GM13977 (cell line): Measurements from ENCODE around the gene SGK1.
"Not testable (repeated sequence)": the region's sequence is repeated elsewhere in the genome, so short reads cannot be mapped to it uniquely, and the experiment has no call there.

ENCODE experiments used
- DNase-seq: peaks from one replicate; pipeline ENCODE4 v3.0.0; 2012; ENCODE audit warnings: low spot score
- in situ Hi-C: fragments of 300-500 bp; cut with MboI; formaldehyde crosslinking; loops from one replicate; pipeline ENCODE4 v1.12.0; 2022; ENCODE audit warnings: low sequenced_read_pairs, low pct_unique_long_range_greater_than_20kb, mixed read lengths, inconsistent platforms; ENCODE audit not compliant: unreplicated experiment
- TF ChIP-seq, protein P1 (sequence below): IDR thresholded peaks from 2 replicates; pipeline ENCODE4 v1.5.1; 2012; ENCODE audit warnings: mild to moderate bottlenecking, control low read depth; ENCODE audit not compliant: insufficient read depth; ENCODE audit errors: extremely low read depth, missing control alignments

SGK1 gene

DNA sequence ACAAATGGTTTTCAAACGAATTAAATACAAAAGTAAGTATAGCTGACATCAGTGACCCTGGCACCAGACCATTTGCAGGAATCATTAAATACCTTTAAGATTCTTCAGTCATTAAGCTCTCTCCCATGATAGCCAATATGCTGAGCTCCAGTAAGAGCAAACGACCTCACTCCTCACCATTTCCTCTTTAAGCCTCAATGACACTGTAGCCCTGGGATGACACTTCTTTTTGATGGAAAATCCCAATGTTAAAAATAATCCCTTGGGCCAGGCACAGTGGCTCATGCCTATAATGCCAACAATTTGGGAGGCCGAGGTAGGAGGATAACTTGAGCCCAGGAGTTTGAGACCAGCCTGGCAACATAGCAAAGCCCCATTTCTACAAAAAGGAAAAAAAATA, 3.3 kb upstream of the SGK1 start:
- DNase-seq: no peak
- in situ Hi-C loops: no loop called here
- TF ChIP-seq, protein P1, sequence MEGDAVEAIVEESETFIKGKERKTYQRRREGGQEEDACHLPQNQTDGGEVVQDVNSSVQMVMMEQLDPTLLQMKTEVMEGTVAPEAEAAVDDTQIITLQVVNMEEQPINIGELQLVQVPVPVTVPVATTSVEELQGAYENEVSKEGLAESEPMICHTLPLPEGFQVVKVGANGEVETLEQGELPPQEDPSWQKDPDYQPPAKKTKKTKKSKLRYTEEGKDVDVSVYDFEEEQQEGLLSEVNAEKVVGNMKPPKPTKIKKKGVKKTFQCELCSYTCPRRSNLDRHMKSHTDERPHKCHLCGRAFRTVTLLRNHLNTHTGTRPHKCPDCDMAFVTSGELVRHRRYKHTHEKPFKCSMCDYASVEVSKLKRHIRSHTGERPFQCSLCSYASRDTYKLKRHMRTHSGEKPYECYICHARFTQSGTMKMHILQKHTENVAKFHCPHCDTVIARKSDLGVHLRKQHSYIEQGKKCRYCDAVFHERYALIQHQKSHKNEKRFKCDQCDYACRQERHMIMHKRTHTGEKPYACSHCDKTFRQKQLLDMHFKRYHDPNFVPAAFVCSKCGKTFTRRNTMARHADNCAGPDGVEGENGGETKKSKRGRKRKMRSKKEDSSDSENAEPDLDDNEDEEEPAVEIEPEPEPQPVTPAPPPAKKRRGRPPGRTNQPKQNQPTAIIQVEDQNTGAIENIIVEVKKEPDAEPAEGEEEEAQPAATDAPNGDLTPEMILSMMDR: no peak

DNA sequence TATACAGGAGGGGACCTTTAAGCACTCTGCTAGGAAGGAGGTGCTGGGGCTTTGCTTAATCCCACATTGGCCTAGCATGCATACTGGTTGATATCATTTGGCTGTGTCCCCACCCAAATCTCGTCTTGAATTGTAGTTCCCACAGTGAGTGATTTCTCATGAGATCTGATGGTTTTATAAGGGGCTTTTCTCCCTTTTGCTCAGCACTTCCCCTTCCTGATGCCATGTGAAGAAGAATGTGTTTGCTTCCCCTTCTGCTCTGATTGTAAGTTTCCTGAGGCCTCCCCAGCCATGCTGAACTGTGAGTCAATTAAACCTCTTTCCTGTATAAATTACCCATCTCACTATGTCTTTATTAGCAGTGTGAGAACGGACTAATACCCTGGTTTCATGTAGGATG, 1.8 kb upstream of the SGK1 start:
- in situ Hi-C loops, DNase-seq: not testable (repeated sequence)

DNA sequence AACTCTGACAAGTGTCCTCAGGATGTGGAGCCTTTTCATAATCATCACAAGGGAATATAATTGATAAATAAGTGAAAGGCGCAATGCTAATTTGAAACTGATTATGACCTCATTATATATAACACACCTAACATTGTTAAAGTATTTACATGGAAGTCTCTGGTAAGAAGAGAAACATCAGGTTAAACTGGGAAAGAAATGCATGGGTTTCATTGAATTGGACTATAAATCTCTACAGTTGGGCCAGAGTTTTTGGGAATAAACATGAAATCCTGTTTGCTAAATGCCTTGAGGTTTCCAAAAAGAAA, 1.0 kb upstream of the SGK1 start:
- DNase-seq: no peak
- TF ChIP-seq, protein P1: no peak
- in situ Hi-C loops: no loop called here

DNA sequence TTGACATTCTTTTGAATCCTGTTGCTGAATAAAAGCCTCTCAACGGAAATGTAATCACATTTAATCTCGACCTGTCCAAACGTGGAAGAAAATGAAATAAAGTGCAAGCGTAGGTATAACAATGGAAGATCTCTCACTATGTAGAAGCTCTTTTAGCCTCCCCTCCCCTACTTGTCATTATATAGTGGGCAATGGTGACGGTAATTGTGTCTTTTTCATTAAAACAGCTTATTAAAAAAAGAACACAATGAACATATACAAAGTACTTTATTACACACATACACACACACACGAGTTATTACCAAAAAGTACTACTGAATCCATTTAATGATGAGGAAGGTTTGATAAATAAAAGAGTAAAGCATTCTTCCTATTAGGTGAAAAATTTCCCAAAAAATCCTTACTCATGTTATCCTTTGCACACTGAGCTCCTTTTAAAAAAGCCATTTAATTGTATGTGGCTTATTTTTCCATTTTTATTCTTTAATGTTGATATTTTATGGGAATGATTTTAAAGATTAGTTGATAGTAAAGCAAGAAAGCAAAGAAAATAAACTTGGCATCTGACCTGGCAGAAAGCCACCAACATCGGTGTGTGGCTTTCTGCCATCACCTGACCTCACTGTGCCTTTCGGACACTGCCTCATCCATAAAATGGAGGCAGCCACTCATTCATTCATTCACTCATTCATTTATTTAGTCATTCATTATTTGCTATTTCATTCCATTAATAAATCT, 493 bp upstream of the SGK1 start:
- in situ Hi-C loops: no loop called here
- DNase-seq: no peak
- TF ChIP-seq, protein P1: no peak

DNA sequence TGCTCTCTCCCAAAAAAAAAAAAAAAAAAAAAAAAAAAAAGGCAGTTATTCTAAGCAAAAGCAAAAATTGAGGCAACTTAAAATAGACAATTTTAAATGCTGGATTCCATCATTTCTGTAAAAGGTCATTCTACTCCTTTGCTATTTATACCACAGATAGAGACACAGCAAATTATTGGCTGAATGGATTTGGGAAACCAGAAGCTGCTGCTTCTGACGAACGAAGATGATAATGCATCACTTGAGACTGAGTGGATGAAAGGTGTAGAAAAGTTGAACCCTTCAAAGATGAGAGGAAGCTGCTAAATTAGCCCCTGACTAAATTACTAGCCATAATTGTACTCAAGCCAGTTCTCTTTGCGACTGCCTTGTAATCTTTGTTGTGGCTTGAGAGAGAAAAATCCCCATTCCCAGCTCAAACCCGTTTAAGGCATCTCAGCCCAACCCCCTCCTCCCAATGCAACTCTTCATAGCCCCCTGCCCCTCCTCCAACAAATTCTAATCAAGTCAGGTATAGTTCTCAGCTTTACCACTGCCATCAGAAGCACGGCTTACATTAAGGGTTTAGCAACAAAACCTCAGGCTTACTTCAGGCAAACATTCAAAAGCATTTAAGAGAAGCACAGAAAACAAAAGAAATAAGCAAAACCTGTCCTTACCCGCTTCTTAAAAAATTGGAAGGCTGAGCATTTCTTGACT, 1.0 kb downstream of the SGK1 start:
- no peak for DNase-seq
- TF ChIP-seq, protein P1: no peak
- in situ Hi-C loops: no loop called here

DNA sequence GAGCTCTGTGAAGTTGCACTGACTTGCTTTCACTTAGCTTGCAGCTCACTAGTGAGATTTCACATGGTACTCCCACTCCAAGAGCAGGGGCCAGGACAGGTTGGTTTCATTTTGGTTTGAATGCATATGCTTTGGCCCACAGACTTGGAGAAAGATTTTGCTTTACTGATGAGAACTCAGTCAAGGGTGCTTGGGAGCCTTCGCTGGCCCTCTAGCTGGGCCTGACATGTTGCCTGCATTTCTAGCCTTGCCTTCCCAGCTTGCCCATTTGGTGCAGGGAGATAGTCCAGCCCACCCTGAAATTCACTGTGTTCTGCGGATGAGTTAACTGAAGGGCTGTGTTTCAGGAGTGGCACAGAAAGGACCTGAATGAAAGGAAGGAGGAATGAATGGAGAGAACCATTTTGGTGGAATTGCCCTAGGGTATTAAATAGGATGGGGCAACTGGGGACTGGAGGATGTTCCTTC, 1.9 kb downstream of the SGK1 start:
- TF ChIP-seq, protein P1: no peak
- DNase-seq: no peak
- in situ Hi-C loops: no loop called here

DNA sequence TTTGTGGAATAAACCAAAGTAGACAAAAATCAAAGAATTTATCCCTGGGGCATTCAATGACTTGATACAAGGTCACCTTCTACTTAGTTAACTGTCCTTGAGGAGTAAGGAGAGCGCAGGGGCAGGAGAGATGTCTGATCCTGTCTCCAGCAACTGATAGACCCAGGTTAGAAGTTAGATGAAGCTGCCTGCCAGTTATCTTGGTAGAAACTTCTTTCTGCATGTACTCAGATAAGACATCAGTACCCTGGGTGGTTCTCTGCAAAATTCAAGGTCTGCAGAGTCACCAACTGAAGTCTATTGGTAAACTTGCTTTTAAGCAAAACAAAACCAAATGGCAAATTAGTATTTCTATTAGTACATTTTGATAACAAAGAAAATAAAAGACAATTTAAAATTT, 2.7 kb downstream of the SGK1 start:
- in situ Hi-C loops: no loop called here

More for the DNA sequence above, 2.7 kb downstream of the SGK1 start:
- DNase-seq: no peak
- TF ChIP-seq, protein P1: no peak
